GM03348 (cell line): ENCODE measurements around the gene RBBP6.

Experiments
- DNase-seq: peaks from one replicate; pipeline ENCODE4 v3.0.0; 2012; ENCODE audit warnings: low spot score

Gene RBBP6

GRCh38 chr16:24523569-24523968 is 15.8 kb upstream of the RBBP6 start:
- DNase-seq, result no peak

- peak; percentile 15 for DNase-seq
Observed at GRCh38 chr16:24524855-24525677, 14.3 kb upstream of the RBBP6 start.

GRCh38 chr16:24525970-24526559 is 13.3 kb upstream of the RBBP6 start:
- DNase-seq, result peak; percentile 61

GRCh38 chr16:24526701-24527495 is 12.5 kb upstream of the RBBP6 start:
- DNase-seq, result no peak

DNA sequence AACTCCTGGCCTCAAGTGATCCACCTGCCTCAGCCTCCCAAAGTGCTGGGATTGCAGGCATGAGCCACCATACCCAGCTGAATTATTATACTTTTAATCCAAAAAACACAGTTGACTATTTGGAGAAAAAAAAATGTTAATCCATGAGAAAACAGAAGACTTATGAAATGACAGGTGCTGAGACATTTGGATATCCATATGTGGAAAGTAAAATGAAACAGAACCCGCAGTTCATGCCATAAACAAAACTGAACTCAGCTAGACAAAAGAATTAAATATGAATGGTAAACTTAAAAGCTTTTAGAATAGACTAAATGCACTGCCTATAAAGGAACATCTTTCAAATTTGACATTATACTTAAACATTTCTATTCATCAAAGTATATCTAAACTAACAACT is 8.2 kb upstream of the RBBP6 start:
- no peak for DNase-seq

DNA sequence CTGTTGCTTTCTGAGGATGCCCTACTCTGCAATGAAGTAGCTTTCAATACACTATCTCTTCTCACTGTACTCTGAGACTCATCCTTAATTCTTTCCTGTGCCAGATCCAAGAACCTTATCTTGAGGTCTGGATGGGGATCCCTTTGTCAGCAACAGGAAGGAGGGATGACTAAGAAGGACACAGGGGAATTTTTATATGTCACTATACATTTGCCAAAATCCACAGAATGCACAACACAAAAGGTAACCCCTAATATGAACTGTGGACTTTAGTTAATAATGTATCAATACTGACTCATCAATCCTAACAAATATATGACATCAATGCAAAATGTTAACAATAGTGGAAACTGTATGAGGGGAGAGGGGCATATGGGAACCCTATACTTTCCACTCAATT is 4.7 kb upstream of the RBBP6 start:
- no peak for DNase-seq

- no peak for DNase-seq
Observed at GRCh38 chr16:24535827-24536226, 3.5 kb upstream of the RBBP6 start.

DNA sequence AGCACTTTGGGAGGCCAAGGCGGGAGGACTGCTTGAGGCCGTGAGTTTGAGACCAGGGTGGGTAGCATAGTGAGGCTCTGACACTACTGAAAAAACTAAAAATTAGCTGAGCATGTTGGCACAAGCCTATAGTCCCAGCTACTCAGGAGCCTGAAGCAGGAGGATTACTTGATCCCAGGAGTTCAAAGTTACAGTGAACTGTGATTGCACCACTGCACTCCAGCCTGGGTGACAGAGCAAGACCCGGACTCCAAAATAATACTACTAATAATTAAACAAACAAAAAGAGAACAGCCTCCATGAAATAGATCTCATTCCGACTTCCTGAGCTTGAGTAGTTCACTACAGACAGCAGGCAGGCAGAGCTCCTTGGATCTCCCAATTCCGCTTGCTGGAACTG is 2.7 kb upstream of the RBBP6 start:
- DNase-seq, result no peak

- DNase-seq, result no peak
Observed at GRCh38 chr16:24537474-24538337, 1.7 kb upstream of the RBBP6 start.

DNA sequence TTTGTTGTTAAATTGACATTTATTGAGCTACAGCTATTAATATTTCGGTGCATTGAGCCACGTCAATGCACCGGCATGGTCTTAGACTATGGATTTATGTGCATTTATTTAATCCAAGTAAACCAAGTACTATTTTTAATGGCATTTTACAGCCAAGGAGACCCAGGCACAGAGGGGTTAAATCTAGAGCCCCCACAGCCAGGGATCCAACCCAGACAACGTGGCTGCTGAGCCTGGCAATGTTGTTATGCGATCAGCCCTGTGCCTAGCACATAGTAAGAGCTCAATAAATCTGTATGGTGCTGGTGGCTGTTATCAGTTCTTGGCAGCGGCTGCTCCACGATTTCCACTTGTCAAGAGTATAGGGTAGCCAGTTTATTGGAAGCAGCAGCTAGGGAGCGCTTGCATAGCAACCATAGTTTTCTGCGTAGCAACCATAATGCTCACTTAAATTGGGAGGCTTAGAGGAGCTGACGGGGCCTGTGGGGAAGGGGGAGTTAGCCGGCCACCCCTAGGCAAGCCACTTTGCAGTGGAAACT is 541 bp upstream of the RBBP6 start:
- DNase-seq, result no peak

DNA sequence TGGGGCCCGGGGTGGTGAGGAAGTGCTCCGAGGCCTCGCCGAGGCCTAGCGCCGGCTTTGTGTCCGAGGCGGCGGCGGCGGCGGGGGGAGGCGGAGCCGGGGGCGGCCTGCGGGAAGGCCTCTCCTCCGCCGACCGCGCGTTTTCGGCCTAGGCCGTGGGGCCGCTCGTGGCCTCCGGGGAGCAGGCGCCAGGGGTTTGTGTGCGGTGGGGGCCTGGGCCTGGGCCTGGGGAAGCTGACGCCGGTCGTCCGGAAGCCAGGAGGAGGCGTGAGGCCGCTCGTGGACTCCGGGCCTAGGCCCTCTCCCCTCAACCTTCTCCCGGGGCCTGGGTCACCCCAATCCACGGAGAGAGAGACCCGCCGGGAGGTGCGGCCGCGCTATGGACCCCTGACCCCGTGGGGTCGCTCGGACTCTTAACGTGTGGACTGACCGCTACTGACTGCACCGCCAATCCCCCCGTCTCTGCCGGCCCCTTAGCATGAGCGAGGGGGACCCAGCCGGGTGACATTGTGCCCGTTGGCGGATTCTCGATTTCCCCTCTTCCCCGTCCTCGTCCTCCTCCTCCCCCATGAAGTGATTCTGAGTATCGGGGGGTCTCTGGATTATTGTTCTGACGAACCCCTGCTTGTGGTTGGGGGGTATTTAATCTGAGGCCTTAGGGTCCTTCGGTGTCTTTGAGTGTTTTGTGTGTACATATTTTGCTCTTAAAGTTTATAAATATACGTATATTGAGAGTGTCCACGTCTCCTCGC is 660 bp downstream of the RBBP6 start:
- DNase-seq, result peak; percentile 73

GRCh38 chr16:24540602-24541210 is 1.3 kb downstream of the RBBP6 start:
- peak; percentile 16 for DNase-seq

DNA sequence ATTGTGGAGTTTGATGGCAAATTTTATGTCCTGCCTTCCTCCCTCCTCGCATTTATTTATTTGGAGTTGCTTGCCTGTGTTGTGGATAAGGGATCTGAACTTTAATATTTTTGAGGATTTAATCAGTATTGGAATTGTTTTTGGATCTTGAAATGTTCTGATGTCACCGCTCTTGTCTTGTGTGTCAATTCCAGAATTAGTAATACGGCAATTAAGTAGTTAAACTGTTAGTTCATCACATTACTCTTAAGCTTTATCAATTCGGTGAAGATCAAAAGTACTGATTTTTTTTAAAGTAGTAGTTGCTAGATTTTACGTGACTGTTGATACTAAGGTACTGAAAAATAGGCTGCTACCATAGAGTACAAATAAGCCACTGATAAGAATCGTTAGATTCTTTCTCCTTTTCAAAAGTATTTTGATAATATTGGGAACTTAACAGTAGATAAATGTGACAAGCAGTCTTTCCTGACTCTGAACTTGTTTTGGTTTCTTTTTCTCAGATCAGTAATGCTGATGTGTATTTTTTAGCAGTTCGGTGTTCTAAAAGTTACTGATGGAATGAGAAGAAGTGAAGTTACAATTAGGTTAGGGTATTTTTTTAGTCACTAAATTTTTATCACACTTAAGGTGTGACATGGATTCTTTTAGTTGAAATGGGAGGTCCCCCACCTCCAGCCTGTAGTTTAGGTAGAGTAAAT is 2.0 kb downstream of the RBBP6 start:
- DNase-seq, result no peak

GRCh38 chr16:24543949-24544348 is 4.6 kb downstream of the RBBP6 start:
- DNase-seq, result no peak

GRCh38 chr16:24544640-24545039 is 5.3 kb downstream of the RBBP6 start:
- DNase-seq, result peak; percentile 21

DNA sequence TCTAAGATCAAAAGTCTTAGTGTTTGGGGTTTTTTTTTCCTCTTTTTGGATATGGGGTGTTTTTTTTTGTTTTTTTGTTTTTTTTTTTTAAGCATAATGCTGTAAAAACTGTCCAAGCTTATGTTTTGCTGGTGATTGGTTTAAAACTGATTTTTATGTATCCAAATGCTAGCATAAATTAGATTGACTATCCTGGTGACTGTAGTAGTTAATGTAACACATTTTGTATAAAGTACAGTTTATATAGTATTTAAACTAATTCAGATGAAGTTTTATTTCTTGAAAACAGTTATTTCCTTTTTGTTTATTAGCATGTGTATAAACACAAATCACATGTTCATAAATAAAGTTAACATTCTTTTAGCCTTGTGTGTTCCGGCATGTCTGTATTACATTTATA is 10.9 kb downstream of the RBBP6 start:
- DNase-seq, result no peak

GRCh38 chr16:24552705-24553246 is 13.4 kb downstream of the RBBP6 start:
- no peak for DNase-seq

DNA sequence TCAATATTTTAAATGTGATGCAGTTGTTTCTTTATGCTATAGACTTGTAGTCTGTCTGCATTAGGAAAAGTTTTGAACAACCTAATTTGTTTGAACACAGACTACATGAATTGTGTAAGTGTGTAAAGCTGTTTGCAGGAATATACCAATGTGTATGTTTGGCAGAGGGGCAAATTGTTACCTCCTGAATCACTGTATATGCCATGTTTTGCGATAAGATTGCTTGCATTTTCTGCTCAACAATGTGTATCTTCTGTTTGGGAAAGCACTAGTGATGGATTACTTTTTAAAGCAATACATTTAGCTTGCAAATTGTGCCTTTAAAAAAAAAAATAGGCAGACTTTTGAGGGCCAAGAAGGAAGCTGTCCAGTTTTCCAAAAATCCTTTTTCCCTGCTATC is 14.6 kb downstream of the RBBP6 start:
- DNase-seq, result no peak

GRCh38 chr16:24555346-24555872 is 16.0 kb downstream of the RBBP6 start:
- no peak for DNase-seq
